ENCODE measurements around the gene TMEM190.

TMEM190 gene

DNA sequence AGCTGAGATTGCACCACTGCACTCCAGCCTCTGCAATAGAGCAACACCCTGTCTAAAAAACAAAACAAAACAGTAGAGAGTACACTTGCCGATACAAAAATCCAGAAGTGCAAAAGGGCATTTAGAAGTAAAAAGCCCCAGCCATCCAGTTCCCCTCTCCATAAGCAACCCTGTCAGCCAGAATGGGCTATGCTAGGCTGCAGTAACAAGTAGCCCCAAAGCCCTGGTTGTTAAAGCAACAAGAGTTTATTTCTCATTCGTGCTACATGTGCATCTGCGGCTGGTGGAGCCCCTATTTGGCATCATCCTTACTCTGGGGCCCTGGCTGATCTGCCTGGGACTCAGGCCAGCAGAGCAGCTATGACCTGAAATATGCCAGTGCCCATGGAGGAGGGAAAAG lies 47.9 kb downstream of the TMEM190 start:
- no peak for FAIRE-seq

DNA sequence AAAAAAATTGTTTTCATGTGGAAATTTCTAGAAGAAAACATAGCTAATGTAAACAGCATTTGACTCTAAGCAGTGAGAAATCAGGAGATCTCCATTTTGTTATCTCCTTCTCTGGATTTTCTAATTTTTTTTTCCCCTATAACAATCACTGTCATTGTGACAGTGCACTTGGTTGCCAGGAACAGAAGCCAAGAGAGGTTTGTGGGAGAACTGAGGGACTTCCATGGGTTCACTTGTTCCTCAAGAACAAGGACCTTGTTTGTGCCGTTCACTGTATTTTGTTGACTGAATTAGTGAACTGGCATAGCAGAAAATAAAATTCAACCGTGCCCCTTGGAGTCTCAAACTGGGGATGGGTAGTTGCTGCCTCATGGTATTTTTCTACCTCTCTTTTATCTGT lies 49.4 kb downstream of the TMEM190 start:
- no peak for FAIRE-seq

Data from A204.1 (cell line).